HUDEP-2 (cell line): Measurements from ENCODE around the gene KCNJ10.

Source experiments
- DNase-seq, 76 experiments: peaks; one replicate each; lab custom pipeline; 2025; ENCODE audit not compliant: unreplicated experiment in 76 of 76; lab: John Stamatoyannopoulos, UW

Gene KCNJ10

GRCh38 chr1:160084771-160085321 is 14.9 kb upstream of the KCNJ10 start:
- DNase-seq = no peak

GRCh38 chr1:160083968-160084770 is 14.2 kb upstream of the KCNJ10 start:
- DNase-seq = peak in 44 of 76 experiments; percentile 6 to 68 (median 30)

- DNase-seq = no peak
These were observed 13.0 kb upstream of the KCNJ10 start for GRCh38 chr1:160082926-160083325.

- no peak for DNase-seq
These were observed 12.5 kb upstream of the KCNJ10 start for GRCh38 chr1:160082487-160082886.

- DNase-seq = no peak
These were observed 11.4 kb upstream of the KCNJ10 start, which contains the start of gene KCNJ9 for GRCh38 chr1:160081261-160081936. Gene KCNJ9, plus strand, starts transcription at chr1:160081538. Its CDS starts 2,493 bp downstream, at chr1:160084031.

- DNase-seq = no peak
These were observed 10.6 kb upstream of the KCNJ10 start for GRCh38 chr1:160080381-160081100.

- no peak for DNase-seq
These were observed 9.5 kb upstream of the KCNJ10 start for GRCh38 chr1:160079448-160079847.

GRCh38 chr1:160078512-160079195 is 8.7 kb upstream of the KCNJ10 start:
- peak in 61 of 76 experiments; percentile 9 to 75 (median 46) for DNase-seq

- no peak for DNase-seq
These were observed 7.5 kb upstream of the KCNJ10 start for GRCh38 chr1:160077486-160077885.

- DNase-seq = no peak
These were observed 6.3 kb upstream of the KCNJ10 start for GRCh38 chr1:160076295-160076694.

- no peak for DNase-seq
These were observed 5.9 kb upstream of the KCNJ10 start for GRCh38 chr1:160075836-160076235.

GRCh38 chr1:160074865-160075264 is 4.9 kb upstream of the KCNJ10 start:
- DNase-seq = no peak

GRCh38 chr1:160071289-160071688 is 1.3 kb upstream of the KCNJ10 start:
- DNase-seq = no peak

- peak in 22 of 76 experiments; percentile 3 to 44 (median 16) for DNase-seq
These were observed 543 bp upstream of the KCNJ10 start for GRCh38 chr1:160070243-160071163.

GRCh38 chr1:160068225-160068624 is 1.7 kb downstream of the KCNJ10 start:
- DNase-seq = no peak

GRCh38 chr1:160066829-160067745 is 2.9 kb downstream of the KCNJ10 start:
- DNase-seq = no peak

- no peak for DNase-seq
These were observed 5.2 kb downstream of the KCNJ10 start for GRCh38 chr1:160064746-160065145.

- no peak for DNase-seq
These were observed 5.8 kb downstream of the KCNJ10 start for GRCh38 chr1:160064164-160064563.
